GM13977 (cell line): Measurements from ENCODE around the gene WSB1.
"Not testable (repeated sequence)": the region's sequence is repeated elsewhere in the genome, so short reads cannot be mapped to it uniquely, and the experiment has no call there.

Experiments
- DNase-seq: peaks from one replicate; pipeline ENCODE4 v3.0.0; 2012; ENCODE audit warnings: low spot score
- CTCF ChIP-seq: IDR thresholded peaks from 2 replicates; pipeline ENCODE4 v1.5.1; 2012; ENCODE audit warnings: mild to moderate bottlenecking, control low read depth; ENCODE audit not compliant: insufficient read depth; ENCODE audit errors: extremely low read depth, missing control alignments
- in situ Hi-C: fragments of 300-500 bp; cut with MboI; formaldehyde crosslinking; loops from one replicate; pipeline ENCODE4 v1.12.0; 2022; ENCODE audit warnings: low sequenced_read_pairs, low pct_unique_long_range_greater_than_20kb, mixed read lengths, inconsistent platforms; ENCODE audit not compliant: unreplicated experiment

Gene WSB1

GRCh38 chr17:27276653-27277156 lies 17.2 kb upstream of the WSB1 start:
- no peak for TF ChIP-seq CTCF
- in situ Hi-C loops: no loop called here
- DNase-seq: no peak

- DNase-seq, in situ Hi-C loops: not testable (repeated sequence)
Measured at GRCh38 chr17:27279132-27279531, 14.8 kb upstream of the WSB1 start.

GRCh38 chr17:27280527-27280926 lies 13.4 kb upstream of the WSB1 start:
- DNase-seq: no peak
- in situ Hi-C loops: no loop called here
- TF ChIP-seq CTCF: no peak

GRCh38 chr17:27281438-27281837 lies 12.5 kb upstream of the WSB1 start:
- DNase-seq: no peak
- TF ChIP-seq CTCF: no peak
- in situ Hi-C loops: no loop called here

GRCh38 chr17:27282054-27282551 lies 11.8 kb upstream of the WSB1 start:
- no peak for TF ChIP-seq CTCF
- DNase-seq: peak; percentile 49
- in situ Hi-C loops: no loop called here

- TF ChIP-seq CTCF: no peak
- no peak for DNase-seq
- in situ Hi-C loops: no loop called here
Measured at GRCh38 chr17:27283060-27283459, 10.9 kb upstream of the WSB1 start.

- in situ Hi-C loops: no loop called here
- no peak for TF ChIP-seq CTCF
- no peak for DNase-seq
Measured at GRCh38 chr17:27283751-27284150, 10.2 kb upstream of the WSB1 start.
